ENCODE data around the gene UTF1. TPM values are rescaled to one million over a fixed set of nuclear protein-coding genes. Genes with fewer than 3 reads are reported as not detected.
A peak's percentile ranks its signal among the peaks of the same experiment; 100 is the strongest.
"Not testable (repeated sequence)": the region's sequence is repeated elsewhere in the genome, so short reads cannot be mapped to it uniquely, and the experiment has no call there.

Gene UTF1
- total and polyA plus RNA-seq, 2 experiments from 2014 or later = not detected

DNA sequence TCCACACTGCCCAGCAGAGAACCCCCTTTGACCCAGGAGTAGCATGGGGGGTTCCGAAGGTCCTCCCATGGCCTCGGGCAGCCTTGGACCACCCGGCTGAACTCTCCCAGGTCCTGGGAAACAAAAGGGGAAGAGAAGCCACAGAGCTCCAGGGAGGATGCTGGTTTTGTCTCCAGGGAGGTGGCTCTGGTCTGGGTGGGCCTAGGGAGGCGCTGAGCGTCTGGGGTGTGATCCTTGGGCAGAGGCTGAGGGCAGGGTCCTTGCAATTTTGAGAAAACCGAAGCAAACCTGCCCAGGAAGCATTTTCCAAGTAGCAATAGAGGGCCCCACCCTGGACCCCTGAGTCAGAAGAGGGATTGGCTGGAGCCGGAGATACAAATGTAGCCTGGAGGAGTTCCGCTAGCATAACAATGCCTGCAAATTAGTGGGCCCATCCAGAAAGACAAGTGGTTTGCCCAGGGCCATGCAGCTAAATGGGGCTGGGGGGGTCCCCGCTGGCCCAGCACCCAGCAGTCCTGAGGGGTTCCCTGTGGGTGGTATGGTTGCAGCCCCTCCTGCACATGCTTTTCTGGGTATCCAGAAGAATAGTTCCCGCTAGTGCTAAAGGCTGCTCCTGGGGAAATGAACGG, 2.0 kb downstream of the UTF1 start:
- Histone ChIP-seq H3K36me3 (ENCODE audit: low read depth) (no peaks in the 10 kb centered on the region), H3K27ac (no peak overlapping the region), H3K9ac (no peak overlapping the region), H3K4me2 (ENCODE audit: unreplicated experiment) (no peak overlapping the region), H3K9me3 (ENCODE audit: low read depth) (no peaks in the 10 kb centered on the region), H3F3A (ENCODE audit: insufficient read depth) (no peaks in the 10 kb centered on the region), H3K4me3 (no peak overlapping the region), H3K27me3 (replicated peaks; ENCODE audit: insufficient read depth) (peaks cover 64% of the 10 kb centered on the region), H4K20me1 (ENCODE audit: insufficient read depth) (no peaks in the 10 kb centered on the region), H2AFZ (no peak overlapping the region), H3K79me2 (ENCODE audit: insufficient read depth) (no peaks in the 10 kb centered on the region), H3K9me2 (ENCODE audit: insufficient read depth) (no peaks in the 10 kb centered on the region), H3K4me1 (ENCODE audit: insufficient read depth) (no peaks in the 10 kb centered on the region)
- in situ Hi-C loops (cut with MboI) = no loop called here
- 32 to 35% methylated on average over 11 of the region's 11 CpGs for WGBS, 2 experiments (ENCODE audit: low coverage in 1 of 2, low lambda C conversion rate in 2 of 2, missing lambda C conversion rate in 2 of 2)
- TF ChIP-seq EZH2phosphoT487 (IDR thresholded peaks at IDR 0.05; ENCODE audit: insufficient read depth, low read depth) (no peak), EZH2 (IDR thresholded peaks at IDR 0.05; ENCODE audit: insufficient read depth, poor library complexity, severe bottlenecking) (no peak)
- no peak for DNase-seq

DNA sequence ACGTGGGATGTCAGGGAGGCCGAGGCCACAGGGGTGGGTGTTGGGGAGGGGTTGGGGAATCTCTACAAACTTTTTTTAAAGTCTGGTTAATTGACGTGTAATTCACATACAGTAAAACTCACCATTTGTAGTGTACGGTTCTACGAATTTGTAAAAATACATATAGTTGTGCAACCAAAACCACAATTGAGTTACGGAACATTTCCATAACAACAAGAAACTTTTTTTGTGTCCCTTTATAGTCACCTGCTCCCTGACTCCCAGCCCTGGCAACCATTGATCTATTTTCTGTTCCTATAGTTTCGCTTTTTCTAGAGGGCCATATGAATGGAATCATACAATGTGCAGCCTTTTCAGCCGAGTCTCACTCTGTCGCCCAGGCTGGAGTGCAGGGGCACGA, 4.8 kb downstream of the UTF1 start:
- H3K27ac ChIP-seq; H3K4me1 ChIP-seq (ENCODE audit: insufficient read depth); H3K9ac ChIP-seq; H3K4me2 ChIP-seq (ENCODE audit: unreplicated experiment); H3K4me3 ChIP-seq; H3K9me3 ChIP-seq (ENCODE audit: low read depth); H3K36me3 ChIP-seq (ENCODE audit: low read depth); H3K9me2 ChIP-seq (ENCODE audit: insufficient read depth); H2AFZ ChIP-seq; H4K20me1 ChIP-seq (ENCODE audit: insufficient read depth); in situ Hi-C loops (cut with MboI); H3F3A ChIP-seq (ENCODE audit: insufficient read depth); DNase-seq; H3K79me2 ChIP-seq (ENCODE audit: insufficient read depth): not testable (repeated sequence)
- peaks cover 71% of the 10 kb centered on the region for H3K27me3 ChIP-seq (replicated peaks; ENCODE audit: insufficient read depth)
- 25 to 37% methylated on average over 5 to 10 of the region's 10 CpGs for WGBS, 2 experiments (ENCODE audit: low coverage in 1 of 2, low lambda C conversion rate in 2 of 2, missing lambda C conversion rate in 2 of 2)

DNA sequence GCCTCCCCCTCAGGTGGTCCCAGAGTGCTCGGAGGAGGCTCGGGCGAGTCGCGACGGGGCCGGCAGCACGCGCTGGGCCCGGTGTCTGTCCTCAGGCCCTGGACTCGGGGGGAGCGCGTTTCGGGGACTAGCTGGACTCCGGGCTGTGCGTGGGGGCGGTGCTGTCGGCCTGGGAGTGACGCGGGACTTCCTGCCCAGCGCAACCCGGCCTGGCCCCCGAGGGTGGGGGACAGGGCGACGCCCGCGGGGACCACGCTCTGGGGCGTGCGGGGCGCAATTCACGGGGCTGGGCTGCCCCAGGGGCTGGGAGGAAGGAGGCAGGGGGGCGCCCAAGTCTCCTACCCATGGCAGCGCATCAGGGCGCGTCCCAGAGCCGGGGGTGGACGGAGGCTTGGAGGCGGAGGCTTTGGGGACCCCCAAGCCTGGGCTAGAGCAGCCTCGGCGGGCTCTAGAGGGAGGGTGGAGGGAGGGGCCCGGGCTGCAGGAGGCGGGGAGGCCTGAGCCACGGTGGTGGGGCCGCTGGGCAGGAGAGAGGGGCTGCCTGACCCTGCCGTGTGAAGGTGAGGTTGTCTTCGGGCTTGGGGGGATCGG, 5.3 kb downstream of the UTF1 start:
- in situ Hi-C loops (cut with MboI) = no loop called here
- TF ChIP-seq EZH2phosphoT487 (IDR thresholded peaks at IDR 0.05; ENCODE audit: insufficient read depth, low read depth) = no peak
- peak; percentile 46 for TF ChIP-seq EZH2 (IDR thresholded peaks at IDR 0.05; ENCODE audit: insufficient read depth, poor library complexity, severe bottlenecking)
- Histone ChIP-seq H3F3A (ENCODE audit: insufficient read depth) (no peaks in the 10 kb centered on the region), H2AFZ (no peak overlapping the region), H3K4me1 (ENCODE audit: insufficient read depth) (no peaks in the 10 kb centered on the region), H3K4me3 (no peak overlapping the region), H3K9me3 (ENCODE audit: low read depth) (no peaks in the 10 kb centered on the region), H3K4me2 (ENCODE audit: unreplicated experiment) (no peak overlapping the region), H3K9ac (no peak overlapping the region), H3K36me3 (ENCODE audit: low read depth) (no peaks in the 10 kb centered on the region), H3K27ac (no peak overlapping the region), H4K20me1 (ENCODE audit: insufficient read depth) (no peaks in the 10 kb centered on the region), H3K9me2 (ENCODE audit: insufficient read depth) (no peaks in the 10 kb centered on the region), H3K79me2 (ENCODE audit: insufficient read depth) (no peaks in the 10 kb centered on the region), H3K27me3 (replicated peaks; ENCODE audit: insufficient read depth) (peaks cover 71% of the 10 kb centered on the region)
- WGBS, 2 experiments (ENCODE audit: low coverage in 1 of 2, low lambda C conversion rate in 2 of 2, missing lambda C conversion rate in 2 of 2) = 2 to 3% methylated on average over 28 to 48 of the region's 48 CpGs
- DNase-seq = no peak

DNA sequence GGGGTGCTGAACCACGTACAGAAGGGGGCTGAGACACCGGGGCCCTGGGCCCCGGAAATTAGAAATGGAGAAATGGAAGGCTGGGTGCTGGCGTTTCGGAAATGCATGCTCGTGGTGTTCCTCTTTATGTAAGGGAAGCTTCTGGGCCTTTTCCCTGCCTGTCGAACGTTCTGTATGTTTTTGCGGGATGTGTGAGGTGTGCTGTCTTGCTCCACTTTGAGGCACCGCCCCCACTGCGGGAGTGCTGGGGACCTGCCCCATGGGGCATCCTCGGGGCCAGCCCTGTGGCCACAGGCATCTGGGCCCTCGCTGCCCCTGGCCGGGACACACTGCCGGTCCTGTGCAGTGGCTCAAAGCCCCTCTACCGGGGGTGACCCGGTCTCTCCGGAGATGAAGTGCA, 5.9 kb downstream of the UTF1 start:
- no peaks in the 10 kb centered on the region for H4K20me1 ChIP-seq (ENCODE audit: insufficient read depth)
- no peak for DNase-seq
- H3K79me2 ChIP-seq (ENCODE audit: insufficient read depth) = no peaks in the 10 kb centered on the region
- H3K4me3 ChIP-seq = no peak overlapping the region
- no peak overlapping the region for H2AFZ ChIP-seq
- no peaks in the 10 kb centered on the region for H3K9me3 ChIP-seq (ENCODE audit: low read depth)
- in situ Hi-C loops (cut with MboI) = no loop called here
- H3K27ac ChIP-seq = no peak overlapping the region
- no peak overlapping the region for H3K9ac ChIP-seq
- TF ChIP-seq EZH2 (IDR thresholded peaks at IDR 0.05; ENCODE audit: insufficient read depth, poor library complexity, severe bottlenecking) (peak; percentile 40), EZH2phosphoT487 (IDR thresholded peaks at IDR 0.05; ENCODE audit: insufficient read depth, low read depth) (no peak)
- no peaks in the 10 kb centered on the region for H3K9me2 ChIP-seq (ENCODE audit: insufficient read depth)
- peaks cover 74% of the 10 kb centered on the region for H3K27me3 ChIP-seq (replicated peaks; ENCODE audit: insufficient read depth)
- H3K4me2 ChIP-seq (ENCODE audit: unreplicated experiment) = no peak overlapping the region
- no peaks in the 10 kb centered on the region for H3K36me3 ChIP-seq (ENCODE audit: low read depth)
- no peaks in the 10 kb centered on the region for H3K4me1 ChIP-seq (ENCODE audit: insufficient read depth)
- 1% methylated on average over 15 to 18 of the region's 18 CpGs for WGBS, 2 experiments (ENCODE audit: low coverage in 1 of 2, low lambda C conversion rate in 2 of 2, missing lambda C conversion rate in 2 of 2)
- no peaks in the 10 kb centered on the region for H3F3A ChIP-seq (ENCODE audit: insufficient read depth)

All from GM23248 (cell line).